Activated naive CD8-positive, alpha-beta T cell treated with anti-CD3 and anti-CD28 coated beads, Interleukin-2, amount 50 U/mL, for 24 hours (primary cell): ENCODE data around the gene OSBP2.

Experiments used
- ATAC-seq: fragments of 150-1000 bp; cut with Tn5 transposase; one replicate; pipeline ENCODE4 v1.10.0; 2021
- DNase-seq: peaks from one replicate; pipeline ENCODE4 v3.0.0; 2021
- H3K27ac Mint-ChIP-seq: one replicate; pipeline ENCODE4 v1.8.0; 2021; ENCODE audit warnings: mild to moderate bottlenecking, mixed read lengths
- H3K27me3 Mint-ChIP-seq: one replicate; pipeline ENCODE4 v1.8.0; 2021; ENCODE audit warnings: mixed read lengths
- H3K36me3 Mint-ChIP-seq: one replicate; pipeline ENCODE4 v1.8.0; 2021; ENCODE audit warnings: low read depth, mixed read lengths
- H3K4me1 Mint-ChIP-seq: one replicate; pipeline ENCODE4 v1.8.0; 2021; ENCODE audit warnings: mixed read lengths
- H3K4me3 Mint-ChIP-seq: one replicate; pipeline ENCODE4 v1.8.0; 2021; ENCODE audit warnings: mild to moderate bottlenecking, moderate library complexity, mixed read lengths
- H3K9me3 Mint-ChIP-seq: one replicate; pipeline ENCODE4 v1.8.0; 2021; ENCODE audit warnings: mixed read lengths

OSBP2 gene

GRCh38 chr22:30859714-30860095 lies 165.0 kb downstream of the OSBP2 start:
- DNase-seq (no peak), ATAC-seq (no peak)
- H3K27ac Mint-ChIP-seq: no peak overlapping the region
- no peaks in the 10 kb centered on the region for H3K27me3 Mint-ChIP-seq
- H3K4me3 Mint-ChIP-seq: no peak overlapping the region
- H3K9me3 Mint-ChIP-seq: peaks cover 1% of the 10 kb centered on the region
- no peaks in the 10 kb centered on the region for H3K36me3 Mint-ChIP-seq
- no peaks in the 10 kb centered on the region for H3K4me1 Mint-ChIP-seq

- no peak for ATAC-seq
- Mint-ChIP-seq H3K27me3 (no peaks in the 10 kb centered on the region), H3K4me1 (no peaks in the 10 kb centered on the region), H3K36me3 (no peaks in the 10 kb centered on the region), H3K4me3 (no peak overlapping the region), H3K27ac (no peak overlapping the region), H3K9me3 (no peaks in the 10 kb centered on the region)
- DNase-seq: no peak
Observed at GRCh38 chr22:30860176-30861105, 165.8 kb downstream of the OSBP2 start.

DNA sequence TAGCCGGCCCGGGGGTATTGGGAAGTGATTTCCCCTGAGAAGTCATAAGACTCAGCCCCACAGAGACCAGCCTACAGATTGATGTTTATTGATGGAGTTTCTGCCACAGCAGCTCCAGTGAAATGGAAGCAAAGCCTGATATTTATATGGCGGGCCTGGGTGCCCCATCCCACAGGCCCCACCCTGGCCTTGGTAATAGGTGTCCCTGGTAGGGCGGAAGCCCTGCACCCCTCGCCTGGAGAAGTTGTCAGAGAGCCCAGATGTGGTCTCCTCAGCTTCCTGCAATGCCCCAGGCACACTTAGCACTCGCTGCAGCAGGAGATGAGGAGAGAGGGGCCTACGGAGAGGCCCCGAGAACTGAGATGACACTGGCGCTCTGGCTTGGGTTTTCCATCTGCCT lies 166.5 kb downstream of the OSBP2 start:
- no peaks in the 10 kb centered on the region for H3K9me3 Mint-ChIP-seq
- no peak overlapping the region for H3K27ac Mint-ChIP-seq
- ATAC-seq (no peak), DNase-seq (no peak)
- H3K4me3 Mint-ChIP-seq: no peak overlapping the region
- no peaks in the 10 kb centered on the region for H3K36me3 Mint-ChIP-seq
- H3K27me3 Mint-ChIP-seq: no peaks in the 10 kb centered on the region
- no peaks in the 10 kb centered on the region for H3K4me1 Mint-ChIP-seq

GRCh38 chr22:30861688-30862552 lies 167.2 kb downstream of the OSBP2 start:
- Mint-ChIP-seq H3K36me3 (no peaks in the 10 kb centered on the region), H3K4me1 (no peaks in the 10 kb centered on the region), H3K27ac (no peak overlapping the region), H3K9me3 (no peaks in the 10 kb centered on the region), H3K4me3 (no peak overlapping the region), H3K27me3 (no peaks in the 10 kb centered on the region)
- no peak for DNase-seq
- no peak for ATAC-seq

DNA sequence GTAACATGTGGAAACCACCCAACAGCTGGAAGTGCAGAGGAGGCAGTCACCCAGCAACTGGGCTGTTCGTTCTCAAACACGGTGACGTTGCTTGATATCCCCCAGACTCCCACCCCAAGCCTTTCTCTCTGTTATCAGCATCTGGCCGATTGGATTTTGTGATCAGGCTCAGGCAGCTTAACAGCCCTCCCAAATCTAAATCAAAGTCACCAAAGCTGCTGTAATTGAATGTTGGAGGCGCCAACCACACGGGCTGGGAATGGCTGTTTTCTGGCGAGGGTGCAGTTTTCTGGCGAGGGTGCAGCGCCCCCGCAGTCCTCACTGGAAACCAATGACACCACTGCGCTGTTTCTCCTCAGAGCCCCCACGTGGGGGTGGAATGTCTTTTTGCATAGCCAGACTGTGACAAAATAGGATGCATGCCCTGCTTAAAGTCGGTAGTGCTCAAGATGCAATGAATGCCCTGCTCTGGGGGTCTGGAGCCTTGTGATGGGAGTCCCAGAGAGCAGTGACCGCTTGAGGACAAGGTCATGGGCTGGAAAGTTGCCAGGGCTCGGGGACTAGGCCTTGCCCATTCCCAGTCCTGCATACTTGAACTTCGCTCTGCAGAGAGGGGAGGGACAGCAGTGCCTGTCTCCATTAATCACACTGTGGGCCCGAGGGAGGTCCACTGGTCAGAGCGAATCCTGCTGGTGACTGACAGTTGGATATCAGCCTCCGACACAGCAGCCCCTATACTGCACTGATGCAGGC lies 168.6 kb downstream of the OSBP2 start:
- Mint-ChIP-seq H3K4me3 (no peak overlapping the region), H3K9me3 (no peaks in the 10 kb centered on the region), H3K4me1 (no peaks in the 10 kb centered on the region), H3K27ac (no peak overlapping the region), H3K27me3 (no peaks in the 10 kb centered on the region), H3K36me3 (no peaks in the 10 kb centered on the region)
- DNase-seq: no peak
- no peak for ATAC-seq

- H3K36me3 Mint-ChIP-seq: no peaks in the 10 kb centered on the region
- no peak for DNase-seq
- no peak overlapping the region for H3K4me3 Mint-ChIP-seq
- H3K27me3 Mint-ChIP-seq: no peaks in the 10 kb centered on the region
- H3K4me1 Mint-ChIP-seq: no peaks in the 10 kb centered on the region
- no peak overlapping the region for H3K27ac Mint-ChIP-seq
- no peaks in the 10 kb centered on the region for H3K9me3 Mint-ChIP-seq
- ATAC-seq: no peak
Observed at GRCh38 chr22:30864441-30865420, 170.1 kb downstream of the OSBP2 start.

DNA sequence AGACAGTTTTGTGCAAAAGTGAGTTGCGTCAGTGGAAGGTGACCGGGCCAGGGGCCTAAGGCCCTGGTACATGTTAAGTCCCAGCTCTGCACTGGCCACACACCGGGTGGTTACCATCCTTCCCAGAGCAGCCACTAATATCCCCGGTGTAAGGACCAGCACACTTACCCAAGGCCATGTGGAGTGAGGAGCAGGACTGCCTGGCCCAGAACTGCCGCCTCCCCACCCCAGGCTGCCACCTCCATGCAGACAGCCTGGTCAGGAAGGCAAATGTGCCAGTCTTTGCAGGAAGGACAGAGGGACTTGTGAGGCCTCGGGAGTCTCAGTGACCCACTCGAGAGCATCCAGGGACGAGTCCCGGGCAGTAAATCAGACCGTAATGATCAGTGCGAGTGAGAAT lies 171.0 kb downstream of the OSBP2 start:
- Mint-ChIP-seq H3K4me1 (no peaks in the 10 kb centered on the region), H3K9me3 (no peaks in the 10 kb centered on the region), H3K4me3 (no peak overlapping the region), H3K27ac (no peak overlapping the region), H3K27me3 (no peaks in the 10 kb centered on the region), H3K36me3 (no peaks in the 10 kb centered on the region)
- DNase-seq (no peak), ATAC-seq (no peak)

- Mint-ChIP-seq H3K27ac (no peak overlapping the region), H3K9me3 (no peaks in the 10 kb centered on the region), H3K4me3 (no peak overlapping the region), H3K27me3 (no peaks in the 10 kb centered on the region), H3K36me3 (no peaks in the 10 kb centered on the region), H3K4me1 (no peaks in the 10 kb centered on the region)
- DNase-seq (no peak), ATAC-seq (no peak)
Observed at GRCh38 chr22:30866216-30866615, 171.5 kb downstream of the OSBP2 start.

DNA sequence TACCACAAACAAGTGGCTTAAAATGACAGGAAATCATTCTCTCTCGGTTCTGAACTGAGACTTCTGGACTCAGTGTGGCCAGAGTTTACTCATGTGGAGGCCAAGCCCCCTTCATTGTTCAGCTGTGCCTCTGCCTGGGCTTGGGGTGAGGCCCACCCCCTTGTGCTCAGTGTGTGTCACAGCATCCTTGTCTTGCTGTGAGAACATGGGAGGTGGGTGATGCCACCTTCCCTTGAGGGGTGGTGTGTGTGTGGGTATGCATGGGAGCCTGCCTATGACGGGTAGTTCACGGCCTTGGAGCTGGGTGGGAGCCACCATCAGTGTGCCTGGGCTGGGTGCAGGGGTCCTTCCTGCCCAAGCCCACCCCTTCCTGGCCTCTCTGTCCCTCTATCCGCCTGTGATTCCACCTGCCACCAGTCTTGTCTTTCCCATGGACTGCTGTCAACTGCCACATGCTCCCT lies 172.2 kb downstream of the OSBP2 start:
- Mint-ChIP-seq H3K4me3 (no peak overlapping the region), H3K4me1 (no peaks in the 10 kb centered on the region), H3K36me3 (no peaks in the 10 kb centered on the region), H3K9me3 (no peaks in the 10 kb centered on the region), H3K27me3 (no peaks in the 10 kb centered on the region), H3K27ac (no peak overlapping the region)
- DNase-seq (no peak), ATAC-seq (peak; percentile 37)

- Mint-ChIP-seq H3K27me3 (no peaks in the 10 kb centered on the region), H3K9me3 (no peaks in the 10 kb centered on the region), H3K36me3 (no peaks in the 10 kb centered on the region), H3K27ac (no peak overlapping the region), H3K4me1 (no peaks in the 10 kb centered on the region), H3K4me3 (no peak overlapping the region)
- DNase-seq: no peak
- ATAC-seq: no peak
Observed at GRCh38 chr22:30867746-30868662, 173.3 kb downstream of the OSBP2 start.

GRCh38 chr22:30868663-30869385 lies 174.2 kb downstream of the OSBP2 start:
- Mint-ChIP-seq H3K27me3 (no peaks in the 10 kb centered on the region), H3K27ac (no peak overlapping the region), H3K9me3 (no peaks in the 10 kb centered on the region), H3K4me3 (no peak overlapping the region), H3K4me1 (no peaks in the 10 kb centered on the region), H3K36me3 (no peaks in the 10 kb centered on the region)
- DNase-seq: no peak
- ATAC-seq: no peak

DNA sequence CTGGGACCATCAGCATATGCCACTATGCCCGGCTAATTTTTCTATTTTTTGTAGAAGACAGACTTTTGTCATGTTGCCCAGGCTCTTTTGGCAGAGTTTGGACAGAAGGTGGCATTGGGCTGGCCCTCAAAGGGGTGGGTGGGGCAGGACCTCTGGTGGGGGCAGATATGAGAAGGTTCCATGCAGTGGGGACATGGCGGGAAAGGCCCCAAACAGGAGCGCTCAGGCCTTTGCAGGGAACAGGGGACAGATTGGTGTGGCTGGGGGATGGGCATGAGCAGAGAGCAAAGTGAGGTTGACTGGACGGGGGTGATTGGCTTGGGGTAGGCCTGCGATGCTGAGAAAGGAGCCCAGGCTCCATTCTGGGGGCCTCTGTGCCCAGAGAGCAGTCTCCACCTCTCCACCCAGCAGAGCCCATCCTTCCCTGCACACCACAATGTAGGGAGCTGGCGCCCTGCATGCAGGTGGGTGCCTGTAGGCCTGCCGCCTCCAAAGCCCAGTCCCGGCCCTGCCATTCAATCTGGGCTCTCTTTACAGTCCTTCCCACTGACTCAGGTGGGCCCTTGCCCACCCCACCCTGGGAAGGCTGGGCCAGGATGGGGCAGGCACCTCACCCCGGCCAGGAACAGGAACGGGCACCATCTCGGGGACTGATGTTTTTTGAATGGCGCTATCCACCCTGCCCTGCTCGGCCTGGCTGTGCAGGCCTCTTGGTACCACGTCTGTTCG lies 175.2 kb downstream of the OSBP2 start:
- Mint-ChIP-seq H3K4me3 (no peak overlapping the region), H3K9me3 (no peaks in the 10 kb centered on the region), H3K4me1 (no peaks in the 10 kb centered on the region), H3K27me3 (no peaks in the 10 kb centered on the region), H3K27ac (no peak overlapping the region), H3K36me3 (no peaks in the 10 kb centered on the region)
- no peak for DNase-seq
- ATAC-seq: no peak
